ENCODE measurements around the gene FCN2. TPM values are rescaled to one million over a fixed set of nuclear protein-coding genes. Genes with fewer than 3 reads are reported as not detected.

FCN2 gene
- total RNA-seq, 5 donors from 2014 or later (not counting 1 experiment from before 2014, with no cell fraction given) = not detected

DNA sequence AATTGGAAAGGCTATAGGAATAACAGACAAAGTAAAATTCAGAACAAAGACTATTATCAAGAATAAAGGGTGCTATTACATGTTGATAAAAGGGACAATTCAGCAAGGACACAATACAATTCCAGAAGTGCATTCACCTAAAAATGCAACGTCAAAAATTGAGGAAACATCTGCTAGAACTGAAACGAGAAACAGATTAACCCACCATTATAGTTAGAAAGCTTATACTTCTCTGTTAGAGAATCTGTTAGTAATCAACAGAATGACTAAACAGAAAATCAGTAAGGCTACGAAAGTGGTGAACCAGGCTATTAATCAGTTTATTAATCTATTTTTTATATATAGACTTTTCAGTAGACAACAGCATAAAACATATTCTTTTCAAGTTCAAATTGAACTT, 22.3 kb downstream of the FCN2 start:
- ChIA-PET POLR2A (no interaction called here), CTCF (no interaction called here)
- no peaks in the 10 kb centered on the region for H3K27me3 ChIP-seq (replicated peaks in 1 of 2; ENCODE audit: control insufficient read depth in 2 of 2, extremely low read depth in 1 of 2, insufficient read depth in 2 of 2, low read length in 1 of 2)
- H3K27ac ChIP-seq (ENCODE audit: low read length) = no peak overlapping the region
- no peaks in the 10 kb centered on the region for H3K36me3 ChIP-seq (ENCODE audit: control insufficient read depth in 2 of 2, extremely low read depth in 1 of 2, insufficient read depth in 1 of 2, low read length in 1 of 2)
- no peak overlapping the region for H3K4me3 ChIP-seq (ENCODE audit: control insufficient read depth in 1 of 2, extremely low read depth in 1 of 2, low read length in 1 of 2)
- Mint-ChIP-seq H3K4me1 (no peaks in the 10 kb centered on the region), H3K36me3 (no peaks in the 10 kb centered on the region), H3K4me3 (no peak overlapping the region), H3K9me3 (peaks cover 7 to 10% (median 7%) of the 10 kb centered on the region in 3 donors), H3K27ac (no peak overlapping the region), H3K27me3 (peaks cover 0 to 9% of the 10 kb centered on the region in 2 donors)
- DNase-seq (no peak), ATAC-seq (replicated peaks in 1 of 4) (no peak)
- WGBS (ENCODE audit: insufficient coverage) = no CpG with 5 or more reads among the region's 3 CpGs
- no peaks in the 10 kb centered on the region for H3K9me3 ChIP-seq
- no peaks in the 10 kb centered on the region for H3K4me1 ChIP-seq (ENCODE audit: control insufficient read depth in 1 of 2, extremely low read depth in 1 of 2, insufficient read depth in 2 of 2, low read length in 2 of 2)

DNA sequence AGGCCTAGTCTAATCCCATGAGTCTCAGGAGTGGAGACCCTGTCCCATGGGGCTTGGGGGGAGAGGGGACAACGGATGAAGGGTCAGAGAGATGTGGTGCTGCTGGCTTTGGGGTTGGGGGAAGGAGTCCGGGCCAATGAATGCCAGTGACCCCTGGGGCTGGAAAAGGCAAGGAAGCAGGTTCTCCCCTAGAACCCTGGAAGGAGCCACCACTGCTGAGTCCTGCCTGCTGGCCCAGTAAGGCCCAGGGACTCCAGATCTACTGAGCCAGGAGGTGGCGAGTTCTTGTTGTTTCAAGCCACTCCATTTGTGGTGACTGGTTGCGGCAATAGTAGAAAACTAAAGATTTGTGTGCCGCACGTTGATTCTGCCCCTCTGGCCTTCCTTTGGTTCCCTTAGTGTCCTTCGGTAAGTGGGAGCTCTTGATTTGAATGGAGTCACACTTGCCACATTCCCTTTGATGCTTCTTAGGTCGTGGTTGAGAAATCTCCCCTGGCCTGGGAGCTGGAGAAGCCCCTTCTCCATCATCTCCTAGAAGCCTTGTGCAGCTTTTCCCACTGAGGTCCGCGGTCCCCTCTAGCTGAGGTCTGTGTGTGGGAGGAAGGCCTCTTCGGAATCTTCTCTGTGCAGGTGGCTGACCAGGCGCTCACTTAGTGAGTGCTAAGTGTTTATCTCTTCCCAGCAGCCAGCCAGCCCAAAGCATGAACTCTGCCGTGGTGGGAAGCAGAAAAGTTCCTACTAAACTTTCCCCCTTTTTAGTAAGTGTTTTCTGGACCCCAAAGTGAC, 28.1 kb downstream of the FCN2 start:
- H3K4me3 ChIP-seq (ENCODE audit: control insufficient read depth in 1 of 2, extremely low read depth in 1 of 2, low read length in 1 of 2) = no peak overlapping the region
- no peaks in the 10 kb centered on the region for H3K36me3 ChIP-seq (ENCODE audit: control insufficient read depth in 2 of 2, extremely low read depth in 1 of 2, insufficient read depth in 1 of 2, low read length in 1 of 2)
- no peaks in the 10 kb centered on the region for H3K4me1 ChIP-seq (ENCODE audit: control insufficient read depth in 1 of 2, extremely low read depth in 1 of 2, insufficient read depth in 2 of 2, low read length in 2 of 2)
- no peaks in the 10 kb centered on the region for H3K9me3 Mint-ChIP-seq
- H3K27ac Mint-ChIP-seq = no peak overlapping the region
- H3K27me3 ChIP-seq (replicated peaks in 1 of 2; ENCODE audit: control insufficient read depth in 2 of 2, extremely low read depth in 1 of 2, insufficient read depth in 2 of 2, low read length in 1 of 2) = peaks cover 0 to 35% of the 10 kb centered on the region in 2 experiments
- ChIA-PET CTCF (no interaction called here), POLR2A (no interaction called here)
- peaks cover 10 to 32% of the 10 kb centered on the region in 2 donors for H3K27me3 Mint-ChIP-seq
- ATAC-seq (replicated peaks in 1 of 4) = no peak
- no peaks in the 10 kb centered on the region for H3K9me3 ChIP-seq
- no peaks in the 10 kb centered on the region for H3K36me3 Mint-ChIP-seq
- no peak for DNase-seq
- no peaks in the 10 kb centered on the region for H3K4me1 Mint-ChIP-seq
- 75% methylated on average over 7 of the region's 13 CpGs for WGBS (ENCODE audit: insufficient coverage)
- H3K4me3 Mint-ChIP-seq = no peak overlapping the region
- H3K27ac ChIP-seq (ENCODE audit: low read length) = no peak overlapping the region

DNA sequence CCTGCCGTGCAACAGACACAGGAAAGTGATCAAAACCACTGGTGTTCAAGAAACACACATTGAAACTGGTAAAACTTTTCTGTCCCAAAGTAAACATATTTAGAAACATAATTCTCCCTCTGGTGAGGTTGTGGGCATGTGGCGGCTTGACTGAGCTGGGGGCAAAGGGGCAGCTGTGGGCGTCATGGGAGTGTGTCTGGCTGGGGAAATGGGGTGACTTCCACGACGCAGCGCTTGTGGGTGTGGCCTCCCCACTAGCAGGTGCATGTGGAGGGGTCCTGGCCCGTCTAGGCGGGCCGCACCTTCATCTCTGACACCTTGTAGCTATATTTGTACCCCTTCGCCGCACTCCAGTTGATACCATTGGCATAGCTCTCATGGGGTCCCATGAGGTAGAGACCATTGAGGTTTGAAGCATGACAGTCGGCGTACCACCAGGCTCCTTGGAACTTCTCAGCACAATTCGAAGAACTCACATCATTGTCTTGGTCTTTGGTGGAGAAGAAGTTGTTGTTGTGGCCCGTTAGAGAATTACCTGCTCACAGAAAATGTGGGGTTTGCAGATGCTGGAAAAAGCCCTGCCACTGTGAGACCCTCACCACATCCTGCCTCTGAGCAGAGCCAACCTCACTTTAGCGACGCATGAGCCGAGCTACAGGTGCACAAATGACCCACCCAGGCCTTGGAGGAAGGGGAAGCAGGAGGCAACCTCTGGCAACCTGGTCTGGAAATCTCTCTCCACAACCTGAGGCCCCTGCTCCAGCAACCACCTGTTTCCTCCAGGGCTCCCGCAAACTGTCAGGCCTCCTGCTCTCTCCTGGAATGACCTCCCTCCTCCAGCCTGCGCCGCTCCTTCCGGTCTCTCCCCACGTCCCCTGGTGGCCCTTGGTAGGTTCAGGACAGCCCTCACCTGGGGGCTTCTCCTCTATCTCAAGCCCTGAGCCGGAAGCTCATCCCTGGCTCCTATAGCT, 29.2 kb downstream of the FCN2 start:
- H3K4me3 ChIP-seq (ENCODE audit: control insufficient read depth in 1 of 2, extremely low read depth in 1 of 2, low read length in 1 of 2) = no peak overlapping the region
- H3K4me1 ChIP-seq (ENCODE audit: control insufficient read depth in 1 of 2, extremely low read depth in 1 of 2, insufficient read depth in 2 of 2, low read length in 2 of 2) = no peaks in the 10 kb centered on the region
- H3K9me3 ChIP-seq = no peaks in the 10 kb centered on the region
- no peaks in the 10 kb centered on the region for H3K36me3 Mint-ChIP-seq
- no peak overlapping the region for H3K27ac ChIP-seq (ENCODE audit: low read length)
- no peak for DNase-seq
- no peak overlapping the region for H3K27ac Mint-ChIP-seq
- peaks cover 13 to 31% of the 10 kb centered on the region in 2 donors for H3K27me3 Mint-ChIP-seq
- peaks cover 0 to 42% of the 10 kb centered on the region in 2 experiments for H3K27me3 ChIP-seq (replicated peaks in 1 of 2; ENCODE audit: control insufficient read depth in 2 of 2, extremely low read depth in 1 of 2, insufficient read depth in 2 of 2, low read length in 1 of 2)
- ChIA-PET CTCF (no interaction called here), POLR2A (no interaction called here)
- H3K9me3 Mint-ChIP-seq = no peaks in the 10 kb centered on the region
- WGBS (ENCODE audit: insufficient coverage) = 23% methylated on average over 14 of the region's 24 CpGs
- no peaks in the 10 kb centered on the region for H3K36me3 ChIP-seq (ENCODE audit: control insufficient read depth in 2 of 2, extremely low read depth in 1 of 2, insufficient read depth in 1 of 2, low read length in 1 of 2)
- H3K4me1 Mint-ChIP-seq = no peaks in the 10 kb centered on the region
- no peak for ATAC-seq (replicated peaks in 1 of 4)
- no peak overlapping the region for H3K4me3 Mint-ChIP-seq

DNA sequence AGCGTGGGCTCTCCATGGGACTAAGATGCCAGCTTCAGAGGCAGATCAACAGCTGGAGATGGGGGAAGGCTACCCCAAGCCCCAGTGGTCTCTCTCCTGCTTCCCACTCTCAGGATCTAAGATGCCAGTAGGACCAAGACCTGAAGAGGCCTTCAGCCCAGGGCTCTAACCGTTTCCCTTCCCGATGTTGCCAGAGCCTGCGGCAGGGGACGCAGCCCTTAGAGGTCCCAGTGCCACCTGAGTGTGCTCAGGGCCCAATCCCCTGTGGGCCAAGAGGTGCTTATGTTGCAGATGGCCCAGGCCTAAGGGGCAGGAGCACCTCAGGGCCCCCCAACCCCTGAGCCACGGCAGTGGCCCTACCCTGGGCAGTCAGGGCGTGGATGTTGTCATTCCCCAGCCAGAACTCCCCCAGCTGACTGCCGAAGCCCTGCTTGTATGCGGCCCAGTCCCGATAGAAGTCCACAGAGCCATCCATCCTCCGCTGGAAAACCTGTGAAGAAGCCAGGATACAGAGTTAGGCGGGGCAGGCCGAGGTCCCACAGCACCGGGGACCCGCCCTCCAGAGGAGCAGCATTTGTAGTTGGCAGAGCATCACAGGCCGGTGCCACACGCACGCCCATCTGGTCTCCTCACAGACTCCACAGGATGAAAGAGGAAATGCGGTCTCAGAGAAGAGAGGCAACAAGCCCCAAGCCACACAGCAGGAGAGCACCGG, 31.7 kb downstream of the FCN2 start:
- no peaks in the 10 kb centered on the region for H3K4me1 Mint-ChIP-seq
- CTCF ChIA-PET = no interaction called here
- ATAC-seq (replicated peaks in 1 of 4) (no peak), DNase-seq (no peak)
- Histone ChIP-seq H3K27me3 (replicated peaks in 1 of 2; ENCODE audit: control insufficient read depth in 2 of 2, extremely low read depth in 1 of 2, insufficient read depth in 2 of 2, low read length in 1 of 2) (peaks cover 0 to 53% of the 10 kb centered on the region in 2 experiments), H3K36me3 (ENCODE audit: control insufficient read depth in 2 of 2, extremely low read depth in 1 of 2, insufficient read depth in 1 of 2, low read length in 1 of 2) (no peaks in the 10 kb centered on the region), H3K4me1 (ENCODE audit: control insufficient read depth in 1 of 2, extremely low read depth in 1 of 2, insufficient read depth in 2 of 2, low read length in 2 of 2) (no peaks in the 10 kb centered on the region), H3K9me3 (no peaks in the 10 kb centered on the region), H3K4me3 (ENCODE audit: control insufficient read depth in 1 of 2, extremely low read depth in 1 of 2, low read length in 1 of 2) (no peak overlapping the region), H3K27ac (ENCODE audit: low read length) (no peak overlapping the region)
- no peaks in the 10 kb centered on the region for H3K9me3 Mint-ChIP-seq
- H3K4me3 Mint-ChIP-seq = no peak overlapping the region
- POLR2A ChIA-PET = no interaction called here
- H3K27me3 Mint-ChIP-seq = peaks cover 17 to 38% of the 10 kb centered on the region in 2 donors
- 85% methylated on average over 17 of the region's 20 CpGs for WGBS (ENCODE audit: insufficient coverage)
- no peak overlapping the region for H3K27ac Mint-ChIP-seq
- H3K36me3 Mint-ChIP-seq = no peaks in the 10 kb centered on the region

DNA sequence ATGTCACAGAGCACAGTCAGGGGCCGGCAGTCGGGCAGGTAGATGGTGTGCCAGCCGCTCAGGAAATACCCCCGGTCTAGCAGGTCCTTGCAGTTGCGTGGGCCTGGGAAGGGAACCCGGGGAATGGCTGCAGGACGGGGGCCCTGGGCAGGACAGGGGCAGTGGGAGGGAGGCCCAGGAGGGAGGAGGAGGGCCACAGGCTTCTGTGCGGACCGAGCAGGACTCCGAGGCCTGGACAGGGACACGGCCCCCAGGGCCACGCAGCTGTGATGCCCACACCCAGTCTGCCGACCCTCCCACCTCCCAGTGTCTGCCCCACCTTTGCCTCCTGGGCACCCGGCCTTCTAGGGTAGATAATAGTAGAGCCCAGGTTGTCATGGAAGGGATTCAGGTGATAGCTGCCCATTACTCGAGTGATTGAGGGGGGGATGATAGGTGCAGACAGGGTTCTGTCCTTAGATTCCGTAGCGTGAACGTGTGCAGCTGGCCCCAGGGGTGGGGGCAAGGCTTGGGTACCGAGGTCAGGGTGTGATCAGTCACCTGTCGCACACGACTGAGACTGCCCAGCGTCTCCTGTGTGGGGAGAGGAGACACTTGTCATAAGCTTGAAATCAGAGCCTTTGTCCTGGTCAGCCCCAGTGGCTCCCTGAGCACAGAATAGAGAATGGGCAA, 32.6 kb downstream of the FCN2 start:
- CTCF ChIA-PET = no interaction called here
- H3K4me3 ChIP-seq (ENCODE audit: control insufficient read depth in 1 of 2, extremely low read depth in 1 of 2, low read length in 1 of 2) = no peak overlapping the region
- no peak overlapping the region for H3K27ac ChIP-seq (ENCODE audit: low read length)
- Mint-ChIP-seq H3K27me3 (peaks cover 17 to 38% of the 10 kb centered on the region in 2 donors), H3K4me1 (no peaks in the 10 kb centered on the region), H3K27ac (no peak overlapping the region), H3K9me3 (no peaks in the 10 kb centered on the region), H3K36me3 (no peaks in the 10 kb centered on the region), H3K4me3 (no peak overlapping the region)
- H3K27me3 ChIP-seq (replicated peaks in 1 of 2; ENCODE audit: control insufficient read depth in 2 of 2, extremely low read depth in 1 of 2, insufficient read depth in 2 of 2, low read length in 1 of 2) = peaks cover 0 to 58% of the 10 kb centered on the region in 2 experiments
- no peaks in the 10 kb centered on the region for H3K4me1 ChIP-seq (ENCODE audit: control insufficient read depth in 1 of 2, extremely low read depth in 1 of 2, insufficient read depth in 2 of 2, low read length in 2 of 2)
- DNase-seq (no peak), ATAC-seq (replicated peaks in 1 of 4) (no peak)
- WGBS (ENCODE audit: insufficient coverage) = 83% methylated on average over 10 of the region's 22 CpGs
- no peaks in the 10 kb centered on the region for H3K9me3 ChIP-seq
- POLR2A ChIA-PET = no interaction called here
- H3K36me3 ChIP-seq (ENCODE audit: control insufficient read depth in 2 of 2, extremely low read depth in 1 of 2, insufficient read depth in 1 of 2, low read length in 1 of 2) = no peaks in the 10 kb centered on the region
